Measurements from ENCODE around the gene AGAP6. TPM values are rescaled to one million over a fixed set of nuclear protein-coding genes. Genes with fewer than 3 reads are reported as not detected.

Gene AGAP6
- polyA plus RNA-seq, 1 donor from 2014 or later: 23.3 TPM

DNA sequence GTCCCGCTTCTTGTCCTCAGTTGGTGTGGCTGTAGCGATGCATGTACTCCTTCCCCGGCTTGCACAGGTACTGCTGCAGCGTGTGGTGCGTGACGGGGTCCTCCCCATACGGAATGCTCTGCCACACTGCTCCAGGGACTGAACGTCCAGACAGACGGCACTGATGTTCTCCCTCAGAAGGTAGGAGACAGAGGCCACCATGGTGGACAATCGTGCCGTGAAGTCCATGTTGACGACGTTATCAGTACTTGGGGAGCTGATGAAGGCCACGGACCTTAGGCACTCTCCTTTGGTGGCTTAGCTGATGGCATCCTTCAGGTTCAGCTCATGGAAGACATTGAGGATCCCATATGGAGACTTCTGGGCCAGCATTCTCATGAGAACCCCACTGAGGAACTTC is 37.4 kb downstream of the AGAP6 start:
- H3K9ac ChIP-seq (ENCODE audit: low read length): no peak overlapping the region
- TF ChIP-seq MXI1 (conservative IDR thresholded peaks at IDR 0.05; ENCODE audit: poor library complexity, severe bottlenecking) (no peak), POLR2AphosphoS5 (IDR thresholded peaks at IDR 0.05) (no peak), TAF1 (IDR thresholded peaks at IDR 0.05; ENCODE audit: low read depth) (no peak), EP300 (conservative IDR thresholded peaks at IDR 0.05; ENCODE audit: poor library complexity, severe bottlenecking) (no peak)
- TF ChIP-seq, protein P1, sequence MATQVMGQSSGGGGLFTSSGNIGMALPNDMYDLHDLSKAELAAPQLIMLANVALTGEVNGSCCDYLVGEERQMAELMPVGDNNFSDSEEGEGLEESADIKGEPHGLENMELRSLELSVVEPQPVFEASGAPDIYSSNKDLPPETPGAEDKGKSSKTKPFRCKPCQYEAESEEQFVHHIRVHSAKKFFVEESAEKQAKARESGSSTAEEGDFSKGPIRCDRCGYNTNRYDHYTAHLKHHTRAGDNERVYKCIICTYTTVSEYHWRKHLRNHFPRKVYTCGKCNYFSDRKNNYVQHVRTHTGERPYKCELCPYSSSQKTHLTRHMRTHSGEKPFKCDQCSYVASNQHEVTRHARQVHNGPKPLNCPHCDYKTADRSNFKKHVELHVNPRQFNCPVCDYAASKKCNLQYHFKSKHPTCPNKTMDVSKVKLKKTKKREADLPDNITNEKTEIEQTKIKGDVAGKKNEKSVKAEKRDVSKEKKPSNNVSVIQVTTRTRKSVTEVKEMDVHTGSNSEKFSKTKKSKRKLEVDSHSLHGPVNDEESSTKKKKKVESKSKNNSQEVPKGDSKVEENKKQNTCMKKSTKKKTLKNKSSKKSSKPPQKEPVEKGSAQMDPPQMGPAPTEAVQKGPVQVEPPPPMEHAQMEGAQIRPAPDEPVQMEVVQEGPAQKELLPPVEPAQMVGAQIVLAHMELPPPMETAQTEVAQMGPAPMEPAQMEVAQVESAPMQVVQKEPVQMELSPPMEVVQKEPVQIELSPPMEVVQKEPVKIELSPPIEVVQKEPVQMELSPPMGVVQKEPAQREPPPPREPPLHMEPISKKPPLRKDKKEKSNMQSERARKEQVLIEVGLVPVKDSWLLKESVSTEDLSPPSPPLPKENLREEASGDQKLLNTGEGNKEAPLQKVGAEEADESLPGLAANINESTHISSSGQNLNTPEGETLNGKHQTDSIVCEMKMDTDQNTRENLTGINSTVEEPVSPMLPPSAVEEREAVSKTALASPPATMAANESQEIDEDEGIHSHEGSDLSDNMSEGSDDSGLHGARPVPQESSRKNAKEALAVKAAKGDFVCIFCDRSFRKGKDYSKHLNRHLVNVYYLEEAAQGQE (IDR thresholded peaks at IDR 0.05; ENCODE audit: borderline replicate concordance): no peak
- TF ChIP-seq, protein P2, sequence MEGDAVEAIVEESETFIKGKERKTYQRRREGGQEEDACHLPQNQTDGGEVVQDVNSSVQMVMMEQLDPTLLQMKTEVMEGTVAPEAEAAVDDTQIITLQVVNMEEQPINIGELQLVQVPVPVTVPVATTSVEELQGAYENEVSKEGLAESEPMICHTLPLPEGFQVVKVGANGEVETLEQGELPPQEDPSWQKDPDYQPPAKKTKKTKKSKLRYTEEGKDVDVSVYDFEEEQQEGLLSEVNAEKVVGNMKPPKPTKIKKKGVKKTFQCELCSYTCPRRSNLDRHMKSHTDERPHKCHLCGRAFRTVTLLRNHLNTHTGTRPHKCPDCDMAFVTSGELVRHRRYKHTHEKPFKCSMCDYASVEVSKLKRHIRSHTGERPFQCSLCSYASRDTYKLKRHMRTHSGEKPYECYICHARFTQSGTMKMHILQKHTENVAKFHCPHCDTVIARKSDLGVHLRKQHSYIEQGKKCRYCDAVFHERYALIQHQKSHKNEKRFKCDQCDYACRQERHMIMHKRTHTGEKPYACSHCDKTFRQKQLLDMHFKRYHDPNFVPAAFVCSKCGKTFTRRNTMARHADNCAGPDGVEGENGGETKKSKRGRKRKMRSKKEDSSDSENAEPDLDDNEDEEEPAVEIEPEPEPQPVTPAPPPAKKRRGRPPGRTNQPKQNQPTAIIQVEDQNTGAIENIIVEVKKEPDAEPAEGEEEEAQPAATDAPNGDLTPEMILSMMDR (IDR thresholded peaks at IDR 0.05; ENCODE audit: poor library complexity, severe bottlenecking): no peak
- no peaks in the 10 kb centered on the region for H3K9me3 ChIP-seq (ENCODE audit: low read length)
- H2AFZ ChIP-seq (ENCODE audit: low read depth, low read length): no peak overlapping the region
- no peaks in the 10 kb centered on the region for H3K9me2 ChIP-seq (ENCODE audit: insufficient read depth, low read length)
- no peaks in the 10 kb centered on the region for H3K79me2 ChIP-seq (replicated peaks; ENCODE audit: insufficient read depth, low read length)
- H3K36me3 ChIP-seq (ENCODE audit: insufficient read depth, low read length): no peaks in the 10 kb centered on the region
- no peak overlapping the region for H3K4me2 ChIP-seq (ENCODE audit: low read length)
- no peak overlapping the region for H3K27ac ChIP-seq (ENCODE audit: low read length)
- no peak overlapping the region for H3K4me3 ChIP-seq (ENCODE audit: low read length)
- H3K27me3 ChIP-seq (ENCODE audit: insufficient read depth, low read depth, low read length): no peaks in the 10 kb centered on the region
- no peaks in the 10 kb centered on the region for H3F3A ChIP-seq (ENCODE audit: insufficient read depth, low read length, poor library complexity, severe bottlenecking)
- no peaks in the 10 kb centered on the region for H4K20me1 ChIP-seq (ENCODE audit: insufficient read depth)

DNA sequence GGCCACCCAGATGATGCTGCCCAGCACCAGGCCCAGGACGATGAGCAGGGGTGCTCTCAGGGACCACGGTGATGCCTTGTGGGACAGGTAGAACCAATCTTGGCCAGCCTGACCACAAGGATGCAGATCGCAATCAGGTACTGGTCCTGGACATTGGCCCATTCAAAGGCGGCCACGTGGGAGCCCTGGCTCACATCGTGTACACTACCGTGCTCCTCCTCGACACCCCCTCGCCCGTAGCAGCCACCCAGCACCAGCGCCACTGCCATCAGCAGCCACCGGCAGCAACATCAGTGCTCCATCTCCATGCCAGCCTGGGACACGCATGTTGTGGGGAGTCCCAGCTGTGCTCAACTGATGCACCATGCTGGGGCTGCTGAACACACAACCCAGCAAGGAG is 39.0 kb downstream of the AGAP6 start:
- no peak for TF ChIP-seq MXI1 (conservative IDR thresholded peaks at IDR 0.05; ENCODE audit: poor library complexity, severe bottlenecking)
- TF ChIP-seq, protein P1 (IDR thresholded peaks at IDR 0.05; ENCODE audit: borderline replicate concordance): no peak
- no peak for TF ChIP-seq RAD21 (conservative IDR thresholded peaks at IDR 0.05)
- TF ChIP-seq, protein P2 (IDR thresholded peaks at IDR 0.05; ENCODE audit: poor library complexity, severe bottlenecking): no peak
- no peak for TF ChIP-seq EZH2 (IDR thresholded peaks at IDR 0.05; ENCODE audit: borderline replicate concordance, insufficient read depth, low read length, poor library complexity, severe bottlenecking)
- no peaks in the 10 kb centered on the region for H4K20me1 ChIP-seq (ENCODE audit: insufficient read depth)
- H3K27me3 ChIP-seq (ENCODE audit: insufficient read depth, low read depth, low read length): no peaks in the 10 kb centered on the region
- no peak overlapping the region for H3K4me2 ChIP-seq (ENCODE audit: low read length)
- no peak overlapping the region for H3K27ac ChIP-seq (ENCODE audit: low read length)
- no peak overlapping the region for H3K9ac ChIP-seq (ENCODE audit: low read length)
- H3K9me2 ChIP-seq (ENCODE audit: insufficient read depth, low read length): no peaks in the 10 kb centered on the region
- H3K9me3 ChIP-seq (ENCODE audit: low read length): no peaks in the 10 kb centered on the region
- no peaks in the 10 kb centered on the region for H3K79me2 ChIP-seq (replicated peaks; ENCODE audit: insufficient read depth, low read length)
- H3K36me3 ChIP-seq (ENCODE audit: insufficient read depth, low read length): no peaks in the 10 kb centered on the region
- H3F3A ChIP-seq (ENCODE audit: insufficient read depth, low read length, poor library complexity, severe bottlenecking): no peaks in the 10 kb centered on the region
- no peak overlapping the region for H3K4me3 ChIP-seq (ENCODE audit: low read length)
- H2AFZ ChIP-seq (ENCODE audit: low read depth, low read length): no peak overlapping the region

All from neural cell (in vitro differentiated cells).